Neuronal stem cell (in vitro differentiated cells): ENCODE measurements around the gene NRF1.
"Not testable (repeated sequence)": the region's sequence is repeated elsewhere in the genome, so short reads cannot be mapped to it uniquely, and the experiment has no call there.

ENCODE experiments used
- DNase-seq: peaks from one replicate; pipeline ENCODE4 v3.0.0-alpha.2; 2013; ENCODE audit warnings: low spot score
- H2AFZ ChIP-seq: one replicate; pipeline ENCODE4 v1.6.1; 2013; ENCODE audit warnings: mild to moderate bottlenecking, low read length, inconsistent platforms
- H2AK5ac ChIP-seq: 2 replicates; pipeline ENCODE4 v1.6.1; 2013; ENCODE audit warnings: low read depth, mild to moderate bottlenecking, inconsistent platforms, low read length, moderate library complexity, mixed read lengths
- H2BK120ac ChIP-seq: 2 replicates; pipeline ENCODE4 v1.6.1; 2013; ENCODE audit warnings: low read depth, mild to moderate bottlenecking, inconsistent platforms, low read length, moderate library complexity, mixed read lengths
- H2BK12ac ChIP-seq: one replicate; pipeline ENCODE4 v1.6.1; 2013; ENCODE audit warnings: low read length, inconsistent platforms
- H2BK15ac ChIP-seq: 2 replicates; pipeline ENCODE4 v1.6.1; 2013; ENCODE audit warnings: mild to moderate bottlenecking, low read length, inconsistent platforms, mixed read lengths
- H2BK5ac ChIP-seq: one replicate; pipeline ENCODE4 v1.6.1; 2013; ENCODE audit warnings: inconsistent platforms, mild to moderate bottlenecking, low read length, moderate library complexity
- H3K14ac ChIP-seq: one replicate; pipeline ENCODE4 v1.6.1; 2013; ENCODE audit warnings: low read length, inconsistent platforms
- H3K18ac ChIP-seq: 2 replicates; pipeline ENCODE4 v1.6.1; 2013; ENCODE audit warnings: low read length, inconsistent platforms
- H3K23ac ChIP-seq: 2 replicates; pipeline ENCODE4 v1.6.1; 2013; ENCODE audit warnings: low read depth, mild to moderate bottlenecking, mixed read lengths, low read length, inconsistent platforms; ENCODE audit not compliant: poor library complexity
- H3K27ac ChIP-seq: replicated peaks from 3 replicates; pipeline ENCODE4 v1.5.1; 2013; ENCODE audit warnings: low read length, inconsistent platforms
- H3K27me3 ChIP-seq, 3 experiments: 2 replicates each; pipeline ENCODE4 v1.6.1; 2013; ENCODE audit warnings: low read length in 3 of 3, mild to moderate bottlenecking in 2 of 3, inconsistent platforms in 1 of 3, low read depth in 1 of 3, mixed read lengths in 1 of 3, moderate library complexity in 1 of 3; ENCODE audit not compliant: control insufficient read depth in 3 of 3, insufficient read depth in 3 of 3
- H3K36me3 ChIP-seq, 2 donors: replicated peaks in 1 of 2; 2 replicates each; pipeline ENCODE4 v1.6.1; 2013; ENCODE audit warnings: low read length in 2 of 2; ENCODE audit not compliant: control insufficient read depth in 2 of 2, insufficient read depth in 2 of 2
- H3K4ac ChIP-seq: 2 replicates; pipeline ENCODE4 v1.6.1; 2013; ENCODE audit warnings: inconsistent platforms, mild to moderate bottlenecking, low read length, moderate library complexity
- H3K4me1 ChIP-seq, 2 donors: 1 replicate in 1 of 2; 2 replicates in 1 of 2; pipeline ENCODE4 v1.6.1; 2013; ENCODE audit warnings: low read length in 2 of 2, low read depth in 1 of 2; ENCODE audit not compliant: control insufficient read depth in 2 of 2, insufficient read depth in 1 of 2
- H3K4me2 ChIP-seq: one replicate; pipeline ENCODE4 v1.6.1; 2013; ENCODE audit warnings: mild to moderate bottlenecking, low read length, inconsistent platforms; ENCODE audit not compliant: insufficient read depth, poor library complexity, severe bottlenecking
- H3K4me3 ChIP-seq, 2 donors: 2 replicates each; pipeline ENCODE4 v1.5.1; 2013; ENCODE audit warnings: low read length in 2 of 2, mild to moderate bottlenecking in 2 of 2, inconsistent platforms in 1 of 2, moderate library complexity in 1 of 2
- H3K79me1 ChIP-seq: one replicate; pipeline ENCODE4 v1.6.1; 2013; ENCODE audit warnings: low read depth, mild to moderate bottlenecking, inconsistent platforms, low read length, moderate library complexity
- H3K9ac ChIP-seq: one replicate; pipeline ENCODE4 v1.6.1; 2013; ENCODE audit warnings: mild to moderate bottlenecking, low read depth, low read length, inconsistent platforms; ENCODE audit not compliant: poor library complexity
- H3K9me3 ChIP-seq, 2 donors: replicated peaks in 1 of 2; 2 replicates each; pipeline versions ENCODE3 to v1.6.1; 2013; ENCODE audit warnings: low read length in 2 of 2, mild to moderate bottlenecking in 2 of 2, inconsistent platforms in 1 of 2, low read depth in 1 of 2, mixed read lengths in 1 of 2, moderate library complexity in 1 of 2; ENCODE audit not compliant: control insufficient read depth in 2 of 2, insufficient read depth in 1 of 2
- H4K8ac ChIP-seq: one replicate; pipeline ENCODE4 v1.6.1; 2013; ENCODE audit warnings: low read depth, mild to moderate bottlenecking, inconsistent platforms, low read length, moderate library complexity
- H4K91ac ChIP-seq: one replicate; pipeline ENCODE4 v1.6.1; 2013; ENCODE audit warnings: low read length, low read depth, mild to moderate bottlenecking, inconsistent platforms; ENCODE audit not compliant: poor library complexity
- WGBS, 2 donors: extraction: QIAGEN DNeasy Blood & Tissue Kit; methylation state at CpG; one replicate each; pipeline ENCODE4 v1.1.7; 2013; ENCODE audit warnings: missing lambda C conversion rate in 2 of 2, mixed read lengths in 1 of 2; ENCODE audit not compliant: insufficient read length in 2 of 2, insufficient replicate concordance in 1 of 2; ENCODE audit errors: extremely low coverage in 2 of 2; 5-methylcytosine and 5-hydroxymethylcytosine counted together

NRF1 gene

DNA sequence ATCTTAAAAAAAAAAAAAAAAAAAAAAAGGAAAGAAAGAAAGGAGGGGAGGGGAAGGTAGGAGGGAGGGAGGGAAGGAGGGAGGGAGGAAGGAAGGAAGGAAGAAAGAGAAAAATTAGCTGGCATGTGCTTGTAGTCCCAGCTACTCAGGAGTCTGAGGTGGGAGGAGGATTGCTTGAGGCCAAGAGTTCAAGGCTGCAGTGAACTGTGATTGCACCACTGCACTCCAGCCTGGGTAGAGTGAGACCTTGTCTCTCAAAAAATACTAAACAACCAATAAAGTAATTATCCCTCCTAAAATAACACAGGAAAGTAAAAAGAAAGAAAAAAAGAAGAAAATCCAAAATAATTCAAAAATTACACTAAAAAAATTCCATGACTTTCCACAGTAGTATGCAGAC lies 13.8 kb upstream of the NRF1 start:
- no peak for DNase-seq
- H2BK12ac ChIP-seq = no peak overlapping the region
- no peak overlapping the region for H3K4me3 ChIP-seq
- no peak overlapping the region for H4K8ac ChIP-seq
- H3K4me1 ChIP-seq = no peaks in the 10 kb centered on the region
- H3K27me3 ChIP-seq = no peaks in the 10 kb centered on the region
- no peaks in the 10 kb centered on the region for H3K36me3 ChIP-seq
- H3K4me2 ChIP-seq = no peak overlapping the region
- no peak overlapping the region for H2BK15ac ChIP-seq
- H3K18ac ChIP-seq = no peak overlapping the region
- H3K14ac ChIP-seq = no peak overlapping the region
- no peak overlapping the region for H2BK5ac ChIP-seq
- H3K23ac ChIP-seq = no peak overlapping the region
- H4K91ac ChIP-seq = no peak overlapping the region
- no peak overlapping the region for H2BK120ac ChIP-seq
- H3K79me1 ChIP-seq = no peaks in the 10 kb centered on the region
- H3K27ac ChIP-seq = no peak overlapping the region
- H3K9me3 ChIP-seq = no peaks in the 10 kb centered on the region
- H2AFZ ChIP-seq = no peak overlapping the region
- no peak overlapping the region for H3K4ac ChIP-seq
- no peak overlapping the region for H2AK5ac ChIP-seq
- no peak overlapping the region for H3K9ac ChIP-seq

DNA sequence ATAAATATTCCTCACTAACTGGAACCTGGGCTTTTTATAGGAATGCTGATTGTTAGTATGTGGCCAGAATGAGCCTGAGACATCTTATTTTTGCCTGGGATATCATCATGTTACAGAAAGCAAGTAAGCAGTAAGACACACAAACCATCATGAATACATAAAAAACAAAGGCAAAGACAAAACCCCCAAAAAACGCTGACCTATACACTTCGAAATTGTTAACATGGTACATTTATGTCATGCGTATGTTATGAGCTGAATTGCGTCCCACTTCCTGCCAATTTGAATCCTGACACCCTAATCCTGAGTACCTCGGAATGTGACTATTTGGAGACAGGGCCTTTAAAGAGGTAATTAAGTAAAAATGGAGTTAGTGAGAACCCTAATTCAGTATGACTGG lies 12.3 kb upstream of the NRF1 start:
- no peak overlapping the region for H2AK5ac ChIP-seq

DNA sequence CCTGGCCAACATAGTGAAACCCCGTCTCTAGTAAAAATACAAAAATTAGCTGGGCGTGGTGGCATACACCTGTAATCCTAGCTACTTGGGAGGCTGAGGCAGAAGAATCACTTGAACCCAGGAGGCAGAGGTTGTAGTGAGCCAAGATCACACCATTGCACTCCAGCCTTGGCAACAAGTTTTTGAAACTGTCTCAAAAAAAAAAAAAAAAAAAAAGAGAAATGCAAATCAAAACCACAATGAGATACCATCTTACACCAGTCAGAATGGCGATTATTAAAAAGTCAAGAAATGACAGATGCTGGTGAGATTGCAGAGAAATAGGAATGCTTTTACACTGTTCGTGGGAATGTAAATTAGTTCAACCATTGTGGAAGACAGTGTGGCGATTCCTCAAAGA lies 7.9 kb upstream of the NRF1 start:
- H4K8ac ChIP-seq, H2BK5ac ChIP-seq, H3K4me3 ChIP-seq, H4K91ac ChIP-seq, H3K27ac ChIP-seq, H3K23ac ChIP-seq, H2BK12ac ChIP-seq, H3K18ac ChIP-seq, H3K9ac ChIP-seq, H3K14ac ChIP-seq, H2AFZ ChIP-seq, H2BK120ac ChIP-seq, DNase-seq, H2AK5ac ChIP-seq, H3K4ac ChIP-seq, H3K9me3 ChIP-seq, H3K4me1 ChIP-seq, H3K79me1 ChIP-seq, H3K27me3 ChIP-seq, H3K4me2 ChIP-seq, H2BK15ac ChIP-seq: not testable (repeated sequence)
- WGBS, 2 donors = no CpG with 5 or more reads among the region's 5 CpGs
- peaks cover 7 to 25% of the 10 kb centered on the region in 2 donors for H3K36me3 ChIP-seq

More for the DNA sequence above, 12.3 kb upstream of the NRF1 start:
- Histone ChIP-seq H2BK15ac (no peak overlapping the region), H3K18ac (no peak overlapping the region), H3K4me3 (no peak overlapping the region), H3K9me3 (no peaks in the 10 kb centered on the region), H3K14ac (no peak overlapping the region), H3K9ac (no peak overlapping the region), H3K27ac (no peak overlapping the region), H3K79me1 (no peaks in the 10 kb centered on the region), H2AFZ (no peak overlapping the region), H2BK12ac (no peak overlapping the region), H3K36me3 (no peaks in the 10 kb centered on the region), H3K4ac (no peak overlapping the region), H2BK5ac (no peak overlapping the region), H3K4me2 (no peak overlapping the region), H3K4me1 (no peaks in the 10 kb centered on the region), H3K23ac (no peak overlapping the region), H3K27me3 (no peaks in the 10 kb centered on the region), H2BK120ac (no peak overlapping the region), H4K8ac (no peak overlapping the region), H4K91ac (no peak overlapping the region)
- WGBS, 2 donors = no CpG with 5 or more reads among the region's 5 CpGs
- no peak for DNase-seq

DNA sequence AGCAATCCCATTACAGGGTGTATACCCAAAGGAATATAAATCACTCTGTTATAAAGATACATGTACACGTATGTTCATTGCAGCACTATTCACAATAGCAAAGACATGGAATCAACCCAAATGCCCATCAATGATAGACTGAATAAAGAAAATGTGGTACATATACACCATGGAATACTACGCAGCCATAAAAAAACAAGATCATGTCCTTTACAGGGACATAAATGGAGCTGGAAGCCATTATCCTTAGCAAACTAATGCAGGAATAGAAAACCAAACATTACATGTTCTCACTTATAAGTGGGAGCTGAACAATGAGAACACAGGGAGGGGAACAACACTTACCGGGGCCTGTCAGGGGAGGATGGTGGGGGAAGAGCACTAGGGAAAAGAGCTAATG lies 7.5 kb upstream of the NRF1 start:
- not testable (repeated sequence) for H3K23ac ChIP-seq, H3K4me3 ChIP-seq, H2BK5ac ChIP-seq, DNase-seq, H4K91ac ChIP-seq, H3K27ac ChIP-seq, H2BK15ac ChIP-seq, H2BK12ac ChIP-seq, H2AK5ac ChIP-seq, H3K27me3 ChIP-seq, H3K4me1 ChIP-seq, H4K8ac ChIP-seq, H3K4ac ChIP-seq, H3K4me2 ChIP-seq, H3K79me1 ChIP-seq, H2AFZ ChIP-seq, H3K14ac ChIP-seq, H3K9me3 ChIP-seq, H3K9ac ChIP-seq, H3K18ac ChIP-seq, H2BK120ac ChIP-seq
- no CpG with 5 or more reads among the region's 3 CpGs for WGBS, 2 donors
- peaks cover 7 to 29% of the 10 kb centered on the region in 2 donors for H3K36me3 ChIP-seq
